ENCODE data around the gene C19orf12. TPM values are rescaled to one million over a fixed set of nuclear protein-coding genes. Genes with fewer than 3 reads are reported as not detected.
"Not testable (repeated sequence)": the region's sequence is repeated elsewhere in the genome, so short reads cannot be mapped to it uniquely, and the experiment has no call there.

Gene C19orf12
- total RNA-seq, 1 experiment from 2014 or later = 17.5 TPM

- CTCF ChIA-PET = interaction anchor here (0.7 kb wide), 2 partner anchors 44 to 59 kb away, joined by 3 read pairs; no protein-coding TSS in a partner anchor
- TF ChIP-seq, protein P1, sequence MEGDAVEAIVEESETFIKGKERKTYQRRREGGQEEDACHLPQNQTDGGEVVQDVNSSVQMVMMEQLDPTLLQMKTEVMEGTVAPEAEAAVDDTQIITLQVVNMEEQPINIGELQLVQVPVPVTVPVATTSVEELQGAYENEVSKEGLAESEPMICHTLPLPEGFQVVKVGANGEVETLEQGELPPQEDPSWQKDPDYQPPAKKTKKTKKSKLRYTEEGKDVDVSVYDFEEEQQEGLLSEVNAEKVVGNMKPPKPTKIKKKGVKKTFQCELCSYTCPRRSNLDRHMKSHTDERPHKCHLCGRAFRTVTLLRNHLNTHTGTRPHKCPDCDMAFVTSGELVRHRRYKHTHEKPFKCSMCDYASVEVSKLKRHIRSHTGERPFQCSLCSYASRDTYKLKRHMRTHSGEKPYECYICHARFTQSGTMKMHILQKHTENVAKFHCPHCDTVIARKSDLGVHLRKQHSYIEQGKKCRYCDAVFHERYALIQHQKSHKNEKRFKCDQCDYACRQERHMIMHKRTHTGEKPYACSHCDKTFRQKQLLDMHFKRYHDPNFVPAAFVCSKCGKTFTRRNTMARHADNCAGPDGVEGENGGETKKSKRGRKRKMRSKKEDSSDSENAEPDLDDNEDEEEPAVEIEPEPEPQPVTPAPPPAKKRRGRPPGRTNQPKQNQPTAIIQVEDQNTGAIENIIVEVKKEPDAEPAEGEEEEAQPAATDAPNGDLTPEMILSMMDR (IDR thresholded peaks at IDR 0.05; ENCODE audit: unreplicated experiment) = no peak
- DNase-seq = no peak
- no peaks in the 10 kb centered on the region for H3K9me3 Mint-ChIP-seq (ENCODE audit: low read depth, unreplicated experiment)
- H3K4me3 Mint-ChIP-seq (ENCODE audit: low read depth, unreplicated experiment) = no peak overlapping the region
- no peak overlapping the region for H3K27ac Mint-ChIP-seq (ENCODE audit: unreplicated experiment)
- no TSS peak for BruUV-seq (replicated peaks)
- peaks cover 14% of the 10 kb centered on the region for H3K36me3 Mint-ChIP-seq (ENCODE audit: insufficient read depth, unreplicated experiment)
- no peaks in the 10 kb centered on the region for H3K27me3 Mint-ChIP-seq (ENCODE audit: unreplicated experiment)
- peaks cover 41% of the 10 kb centered on the region for H3K4me1 Mint-ChIP-seq (ENCODE audit: low read depth, unreplicated experiment)
- intact Hi-C loops (cut with micrococcal nuclease; ENCODE audit: unreplicated experiment) = no loop called here
These were observed 3.4 kb downstream of the C19orf12 start for GRCh38 chr19:29711584-29712132.

DNA sequence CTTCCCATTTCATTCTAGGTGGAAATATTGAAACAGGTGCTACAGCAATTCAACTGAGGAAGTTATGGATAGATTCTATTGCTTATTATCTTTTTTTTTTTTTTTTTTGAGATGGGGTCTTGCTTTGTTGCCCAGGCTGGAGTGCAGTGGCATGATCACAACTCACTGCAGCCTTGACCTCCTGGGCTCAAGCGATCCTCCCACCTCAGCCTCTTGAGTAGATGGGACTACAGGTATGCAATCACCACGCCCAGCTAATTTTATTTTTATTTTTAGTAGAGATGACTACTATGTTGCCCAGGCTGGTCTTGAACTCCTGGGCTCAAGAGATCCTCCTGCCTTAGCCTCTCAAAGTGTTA lies 5.6 kb downstream of the C19orf12 start:
- H3K36me3 Mint-ChIP-seq (ENCODE audit: insufficient read depth, unreplicated experiment); H3K4me3 Mint-ChIP-seq (ENCODE audit: low read depth, unreplicated experiment); CTCF ChIA-PET; intact Hi-C loops (cut with micrococcal nuclease; ENCODE audit: unreplicated experiment); BruUV-seq (replicated peaks); H3K27me3 Mint-ChIP-seq (ENCODE audit: unreplicated experiment); H3K27ac Mint-ChIP-seq (ENCODE audit: unreplicated experiment); DNase-seq; H3K9me3 Mint-ChIP-seq (ENCODE audit: low read depth, unreplicated experiment): not testable (repeated sequence)
- peaks cover 25% of the 10 kb centered on the region for H3K4me1 Mint-ChIP-seq (ENCODE audit: low read depth, unreplicated experiment)

GRCh38 chr19:29708554-29709439 lies 6.3 kb downstream of the C19orf12 start:
- Mint-ChIP-seq H3K27ac (ENCODE audit: unreplicated experiment) (no peak overlapping the region), H3K27me3 (ENCODE audit: unreplicated experiment) (no peaks in the 10 kb centered on the region), H3K9me3 (ENCODE audit: low read depth, unreplicated experiment) (no peaks in the 10 kb centered on the region), H3K4me3 (ENCODE audit: low read depth, unreplicated experiment) (no peak overlapping the region), H3K36me3 (ENCODE audit: insufficient read depth, unreplicated experiment) (peaks cover 7% of the 10 kb centered on the region), H3K4me1 (ENCODE audit: low read depth, unreplicated experiment) (peaks cover 19% of the 10 kb centered on the region)
- BruUV-seq (replicated peaks) = no TSS peak
- CTCF ChIA-PET = no interaction called here
- intact Hi-C loops (cut with micrococcal nuclease; ENCODE audit: unreplicated experiment) = no loop called here
- TF ChIP-seq, protein P1 (IDR thresholded peaks at IDR 0.05; ENCODE audit: unreplicated experiment) = no peak
- no peak for DNase-seq

GRCh38 chr19:29706635-29707034 lies 8.4 kb downstream of the C19orf12 start:
- Mint-ChIP-seq H3K4me1 (ENCODE audit: low read depth, unreplicated experiment) (peaks cover 10% of the 10 kb centered on the region), H3K27ac (ENCODE audit: unreplicated experiment) (no peak overlapping the region), H3K4me3 (ENCODE audit: low read depth, unreplicated experiment) (no peak overlapping the region), H3K27me3 (ENCODE audit: unreplicated experiment) (no peaks in the 10 kb centered on the region), H3K36me3 (ENCODE audit: insufficient read depth, unreplicated experiment) (peaks cover 7% of the 10 kb centered on the region), H3K9me3 (ENCODE audit: low read depth, unreplicated experiment) (no peaks in the 10 kb centered on the region)
- BruUV-seq (replicated peaks) = no TSS peak
- TF ChIP-seq, protein P1 (IDR thresholded peaks at IDR 0.05; ENCODE audit: unreplicated experiment) = no peak
- DNase-seq = no peak
- CTCF ChIA-PET = no interaction called here
- intact Hi-C loops (cut with micrococcal nuclease; ENCODE audit: unreplicated experiment) = no loop called here

DNA sequence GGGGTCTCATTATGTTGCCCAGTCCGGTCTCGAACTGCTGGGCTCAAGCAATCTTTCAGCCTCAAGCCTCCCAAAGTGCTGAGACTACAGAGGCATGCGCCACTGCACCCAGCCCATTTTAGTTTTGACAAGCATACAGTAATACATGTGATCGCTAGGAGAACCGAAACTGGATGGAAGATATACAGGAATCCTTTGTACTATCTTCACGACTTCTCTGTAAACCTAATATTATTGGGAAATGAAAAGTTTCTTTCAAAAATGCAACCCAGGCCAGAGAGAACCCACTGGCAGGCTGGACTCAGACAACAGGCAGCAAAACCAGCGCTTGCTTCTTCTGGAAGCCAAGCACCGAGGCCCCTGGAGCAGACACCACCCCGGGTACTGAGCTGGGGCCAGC lies 9.4 kb downstream of the C19orf12 start:
- no TSS peak for BruUV-seq (replicated peaks)
- no peak overlapping the region for H3K4me3 Mint-ChIP-seq (ENCODE audit: low read depth, unreplicated experiment)
- no peaks in the 10 kb centered on the region for H3K9me3 Mint-ChIP-seq (ENCODE audit: low read depth, unreplicated experiment)
- no peak overlapping the region for H3K27ac Mint-ChIP-seq (ENCODE audit: unreplicated experiment)
- TF ChIP-seq, protein P1 (IDR thresholded peaks at IDR 0.05; ENCODE audit: unreplicated experiment) = no peak
- CTCF ChIA-PET = interaction anchor here (0.6 kb wide), 1 partner anchor 27 kb away, joined by 5 read pairs; no protein-coding TSS in a partner anchor
- intact Hi-C loops (cut with micrococcal nuclease; ENCODE audit: unreplicated experiment) = no loop called here
- no peak for DNase-seq
- H3K36me3 Mint-ChIP-seq (ENCODE audit: insufficient read depth, unreplicated experiment) = peaks cover 7% of the 10 kb centered on the region
- peaks cover 7% of the 10 kb centered on the region for H3K4me1 Mint-ChIP-seq (ENCODE audit: low read depth, unreplicated experiment)
- no peaks in the 10 kb centered on the region for H3K27me3 Mint-ChIP-seq (ENCODE audit: unreplicated experiment)
